HepG2 (cell line): ENCODE measurements around the gene GPS2. TPM values are rescaled to one million over a fixed set of nuclear protein-coding genes. Genes with fewer than 3 reads are reported as not detected.
"Not testable (repeated sequence)": the region's sequence is repeated elsewhere in the genome, so short reads cannot be mapped to it uniquely, and the experiment has no call there.

ENCODE experiments used
- ATAC-seq: fragments of 200-7000 bp; cut with Tn5 transposase; 3 replicates; pipeline ENCODE4 v1.9.1; 2020; ENCODE audit warnings: mild to moderate bottlenecking, moderate library complexity
- BruUV-seq: library from RNA; stranded (reverse); fragments of 400-500 nt; replicated peaks from 2 replicates; lab custom pipeline; 2021; lab: Mats Ljungman, UMichigan
- CTCF ChIA-PET: fragments of 300-600 bp; formaldehyde crosslinking; extraction: SDS; loops from one replicate; lab custom pipeline; 2021; ENCODE audit warnings: low total read pairs, inconsistent platforms, low intra/inter-chr PET ratio; lab: Yijun Ruan, JAX
- POLR2A ChIA-PET: fragments of 350-600 bp; sonication (Branson Sonifier 250); formaldehyde crosslinking; loops from one replicate; lab custom pipeline; 2020; ENCODE audit warnings: antibody characterized with exemption, inconsistent platforms; lab: Yijun Ruan, JAX
- DNase-seq: peaks from one replicate; pipeline ENCODE4 v3.0.0-alpha.2; 2015; ENCODE audit warnings: low spot score
- FAIRE-seq: peaks from 3 replicates; lab custom pipeline; 2011; peaks lifted over from hg19 to GRCh38; lab: Jason Lieb, UNC
- H2AFZ ChIP-seq: one replicate; pipeline ENCODE4 v1.6.1; 2011; ENCODE audit warnings: low read length, inconsistent platforms
- H3K27ac ChIP-seq: fragments of 300-600 bp; 3 replicates; pipeline ENCODE4 v1.8.0; 2011; ENCODE audit warnings: mixed run types, mild to moderate bottlenecking, mixed read lengths, low read length, inconsistent platforms; ENCODE audit not compliant: insufficient read depth; ENCODE audit errors: extremely low read length
- H3K27me3 ChIP-seq, 2 experiments: fragments of 200-600 bp in 1 of 2; 2 replicates in 1 of 2; 3 replicates in 1 of 2; pipeline versions ENCODE4 v1.6.0 to v1.8.0; 2011; ENCODE audit warnings: low read length in 2 of 2, mild to moderate bottlenecking in 2 of 2, moderate library complexity in 2 of 2, inconsistent platforms in 1 of 2; ENCODE audit not compliant: insufficient read depth in 2 of 2, control insufficient read depth in 1 of 2
- H3K36me3 ChIP-seq, 2 experiments: fragments of 200-600 bp in 1 of 2; replicated peaks in 1 of 2; 2 replicates in 1 of 2; 3 replicates in 1 of 2; pipeline versions ENCODE4 v1.5.1 to v1.8.0; 2011; ENCODE audit warnings: low read length in 2 of 2, inconsistent platforms in 1 of 2; ENCODE audit not compliant: insufficient read depth in 2 of 2, control insufficient read depth in 1 of 2
- H3K4me1 ChIP-seq: 2 replicates; pipeline ENCODE4 v1.5.1; 2012; ENCODE audit warnings: low read length, inconsistent platforms; ENCODE audit not compliant: insufficient read depth
- H3K4me2 ChIP-seq: 2 replicates; pipeline ENCODE4 v1.6.0; 2011; ENCODE audit warnings: low read depth, low read length, inconsistent platforms
- H3K4me3 ChIP-seq, 3 experiments: fragments of 200-600 bp in 1 of 3; sonication (generic), shearing (Covaris generic) in 1 of 3; replicated peaks in 1 of 3; 2 replicates each; pipeline ENCODE4 v1.5.1; 2011 to 2016; ENCODE audit warnings: low read length in 3 of 3, inconsistent platforms in 2 of 3, low read depth in 2 of 3, mild to moderate bottlenecking in 2 of 3, control low read depth in 1 of 3, mixed read lengths in 1 of 3; ENCODE audit not compliant: insufficient read depth in 1 of 3
- H3K79me2 ChIP-seq: one replicate; pipeline ENCODE4 v1.6.1; 2011; ENCODE audit warnings: low read length, inconsistent platforms; ENCODE audit not compliant: insufficient read depth
- H3K9ac ChIP-seq: 2 replicates; pipeline ENCODE4 v1.6.0; 2011; ENCODE audit warnings: mild to moderate bottlenecking, low read depth, low read length, inconsistent platforms; ENCODE audit not compliant: insufficient read depth
- H3K9me3 ChIP-seq: 2 replicates; pipeline ENCODE4 v1.5.1; 2012; ENCODE audit warnings: mild to moderate bottlenecking, low read length
- H4K20me1 ChIP-seq: 2 replicates; pipeline ENCODE4 v1.6.0; 2011; ENCODE audit warnings: inconsistent platforms, mild to moderate bottlenecking, low read length, moderate library complexity; ENCODE audit not compliant: insufficient read depth
- ASH2L ChIP-seq: fragments of 300-600, 200-600 bp; sonication (generic); IDR thresholded peaks from 2 replicates; pipeline ENCODE4 v1.7.0; 2017; ENCODE audit warnings: low read depth, mild to moderate bottlenecking, moderate library complexity, mixed read lengths, low read length; ENCODE audit not compliant: insufficient read length
- KDM5B ChIP-seq: sonication (generic); formaldehyde crosslinking; IDR thresholded peaks from 2 replicates; pipeline ENCODE4 v1.4.0; 2020; ENCODE audit warnings: missing genetic modification reagents, mild to moderate bottlenecking, borderline replicate concordance
- MIER2 ChIP-seq: IDR thresholded peaks from 2 replicates; pipeline ENCODE4 v1.6.1; 2016; ENCODE audit warnings: missing biosample characterization, missing genetic modification reagents
- MZF1 ChIP-seq: sonication (generic); formaldehyde crosslinking; IDR thresholded peaks from 2 replicates; pipeline ENCODE4 v1.8.1; 2023; ENCODE audit warnings: mild to moderate bottlenecking, missing genetic modification reagents, borderline replicate concordance
- NAIF1 ChIP-seq: sonication (generic); formaldehyde crosslinking; IDR thresholded peaks from 2 replicates; pipeline ENCODE4 v1.5.0; 2020; ENCODE audit warnings: mild to moderate bottlenecking, missing genetic modification reagents, borderline replicate concordance
- PHF20 ChIP-seq: sonication (generic); formaldehyde crosslinking; IDR thresholded peaks from 2 replicates; pipeline ENCODE4 v1.5.0; 2020; ENCODE audit warnings: mild to moderate bottlenecking, missing genetic modification reagents
- RXRA ChIP-seq: sonication (generic); formaldehyde crosslinking; IDR thresholded peaks from 2 replicates; pipeline ENCODE4 v1.5.1; 2020; ENCODE audit warnings: missing genetic modification reagents
- SRSF1 ChIP-seq: fragments of 200-400 bp; formaldehyde crosslinking; optimal IDR thresholded peaks from 2 replicates; pipeline ENCODE3; 2017; ENCODE audit warnings: mild to moderate bottlenecking, low read depth, low read length, moderate library complexity
- ZFP36L2 ChIP-seq: sonication (generic); formaldehyde crosslinking; IDR thresholded peaks from 2 replicates; pipeline ENCODE4 v1.4.0; 2020; ENCODE audit warnings: missing genetic modification reagents
- ZMAT3 ChIP-seq: sonication (generic); formaldehyde crosslinking; conservative IDR thresholded peaks from 2 replicates; pipeline ENCODE4 v1.7.0; 2021; ENCODE audit warnings: missing genetic modification reagents
- ZNF354B ChIP-seq: sonication (generic); formaldehyde crosslinking; IDR thresholded peaks from 2 replicates; pipeline ENCODE4 v1.8.0; 2022; ENCODE audit warnings: mild to moderate bottlenecking, missing genetic modification reagents
- ZNF567 ChIP-seq: sonication (generic); formaldehyde crosslinking; IDR thresholded peaks from 2 replicates; pipeline ENCODE4 v1.8.1; 2023; ENCODE audit warnings: mild to moderate bottlenecking, missing genetic modification reagents, borderline replicate concordance
- ZNF724P ChIP-seq: sonication (generic); formaldehyde crosslinking; IDR thresholded peaks from 2 replicates; pipeline ENCODE4 v1.8.0; 2022; ENCODE audit warnings: missing genetic modification reagents, borderline replicate concordance
- WGBS: methylation state at CpG from one replicate; pipeline ENCODE4 v1.1.6; 2017; ENCODE audit warnings: low lambda C conversion rate; 5-methylcytosine and 5-hydroxymethylcytosine counted together
- in situ Hi-C: cut with HindIII; loops from 2 replicates; pipeline ENCODE4 v1.10.0; 2017; ENCODE audit warnings: low pct_unique_long_range_greater_than_20kb; ENCODE audit not compliant: extremely low pct_ligation_motif_present
- intact Hi-C: fragments of 100-400 bp; cut with micrococcal nuclease; formaldehyde crosslinking; loops from one replicate; pipeline ENCODE4 v1.10.0; 2022; ENCODE audit not compliant: unreplicated experiment
- polyA plus RNA-seq, 8 experiments: library from polyadenylated mRNA; depleted of rRNA in 3 of 8; stranded (reverse) in 7 of 8; unstranded in 1 of 8; fragments of >200 nt; fragmentation: Illumina TruSeq in 4 of 8; extraction: Trizol in 4 of 8; gene quantifications; 2 replicates each; pipeline versions ENCODE4 v1.2.1 to v1.2.3, GENCODE V29; 2011 to 2016; ENCODE audit warnings: low read depth in 4 of 8, missing spikeins in 1 of 8, mixed read lengths in 1 of 8; ENCODE audit not compliant: insufficient read depth in 1 of 8
- total RNA-seq, 5 experiments: library from RNA; depleted of rRNA; stranded (reverse); fragments of >200 nt; fragmentation: Illumina TruSeq; extraction: Trizol; gene quantifications; 2 replicates each; pipeline ENCODE4 v1.2.3, GENCODE V29; 2016; ENCODE audit warnings: low read depth in 1 of 5
- TF ChIP-seq, protein P1 (sequence below): sonication (generic); formaldehyde crosslinking; IDR thresholded peaks from 2 replicates; pipeline ENCODE4 v1.4.0; 2020; ENCODE audit warnings: missing genetic modification reagents, mild to moderate bottlenecking, borderline replicate concordance
- TF ChIP-seq, protein P2 (sequence below): sonication (generic); formaldehyde crosslinking; IDR thresholded peaks from 2 replicates; pipeline ENCODE4 v1.5.0; 2020; ENCODE audit warnings: mild to moderate bottlenecking, missing genetic modification reagents, moderate library complexity

The GPS2 gene
- total and polyA plus RNA-seq, 2 of the 13 experiments (the other 11 are each of a cell fraction or from before 2014, with no cell fraction given) = 58.0 to 59.4 TPM

DNA sequence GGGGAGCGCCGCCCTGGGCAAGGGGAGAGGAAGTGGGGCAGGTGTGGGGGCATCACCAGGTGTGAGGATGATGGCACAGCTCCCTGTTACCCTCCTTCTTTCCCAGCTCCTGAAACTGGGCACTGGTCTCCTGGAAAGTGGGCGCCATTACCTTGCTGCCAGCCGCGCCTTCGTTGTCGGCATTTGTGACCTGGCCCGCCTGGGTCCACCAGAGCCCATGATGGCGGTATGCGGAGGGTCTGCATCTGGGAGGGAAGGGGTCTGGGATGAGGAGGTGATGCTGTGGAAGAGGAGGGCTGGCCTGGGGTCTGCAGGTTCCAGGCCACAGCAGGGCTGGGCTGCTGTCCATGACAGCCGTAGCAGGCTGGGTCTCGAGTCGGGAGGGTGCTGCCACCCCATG is 26.7 kb upstream of the GPS2 start (continued):
- TF ChIP-seq SRSF1 = no peak
- TF ChIP-seq ZNF354B = no peak

DNA sequence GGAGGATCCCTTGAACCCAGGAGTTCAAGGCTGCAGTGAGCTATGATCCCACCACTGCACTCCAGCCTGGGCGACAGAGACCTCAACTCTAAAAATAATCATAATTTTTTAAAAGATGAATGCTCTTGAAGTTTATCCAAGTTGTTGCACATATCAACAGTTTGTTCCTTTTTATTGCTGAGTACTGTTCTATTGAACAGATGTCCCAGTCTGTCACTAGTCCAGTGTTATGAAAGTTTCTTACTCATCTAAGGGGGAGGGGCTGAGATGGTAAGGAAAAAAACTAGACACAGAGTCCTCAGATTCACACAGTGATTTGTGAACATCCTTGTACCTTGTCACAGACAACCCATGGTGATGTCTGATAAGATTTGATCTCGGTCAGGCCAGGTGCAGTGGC is 25.0 kb upstream of the GPS2 start:
- Histone ChIP-seq H3K36me3 (no peaks in the 10 kb centered on the region), H3K27ac (no peak overlapping the region), H3K79me2 (no peaks in the 10 kb centered on the region), H3K9me3 (no peaks in the 10 kb centered on the region), H4K20me1 (no peaks in the 10 kb centered on the region), H3K27me3 (peaks cover 3 to 26% of the 10 kb centered on the region in 2 experiments; a peak in 3 of 5 replicates), H3K4me1 (peaks cover 23% of the 10 kb centered on the region), H3K9ac (no peak overlapping the region), H3K4me3 (no peak overlapping the region), H3K4me2 (no peak overlapping the region), H2AFZ (no peak overlapping the region)
- no TSS peak for BruUV-seq
- no peak for ATAC-seq
- intact Hi-C loops (no loop called here), in situ Hi-C loops (no loop called here)
- CTCF ChIA-PET = no interaction called here
- no peak for FAIRE-seq
- TF ChIP-seq ZNF567 (CRISPR knock-in tag) = no peak
- no peak for TF ChIP-seq MIER2 (CRISPR knock-in tag)
- TF ChIP-seq ZMAT3 (CRISPR knock-in tag) = no peak
- TF ChIP-seq ZNF724P (CRISPR knock-in tag) = no peak
- TF ChIP-seq MZF1 (CRISPR knock-in tag) = no peak
- TF ChIP-seq ASH2L = no peak
- TF ChIP-seq, protein P1, sequence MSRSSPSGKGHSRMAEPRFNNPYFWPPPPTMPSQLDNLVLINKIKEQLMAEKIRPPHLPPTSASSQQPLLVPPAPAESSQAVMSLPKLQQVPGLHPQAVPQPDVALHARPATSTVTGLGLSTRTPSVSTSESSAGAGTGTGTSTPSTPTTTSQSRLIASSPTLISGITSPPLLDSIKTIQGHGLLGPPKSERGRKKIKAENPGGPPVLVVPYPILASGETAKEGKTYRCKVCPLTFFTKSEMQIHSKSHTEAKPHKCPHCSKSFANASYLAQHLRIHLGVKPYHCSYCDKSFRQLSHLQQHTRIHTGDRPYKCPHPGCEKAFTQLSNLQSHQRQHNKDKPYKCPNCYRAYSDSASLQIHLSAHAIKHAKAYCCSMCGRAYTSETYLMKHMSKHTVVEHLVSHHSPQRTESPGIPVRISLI (CRISPR knock-in tag) = no peak
- TF ChIP-seq RXRA (CRISPR knock-in tag) = no peak
- TF ChIP-seq KDM5B = no peak
- no peak for TF ChIP-seq PHF20 (CRISPR knock-in tag)
- TF ChIP-seq, protein P2, sequence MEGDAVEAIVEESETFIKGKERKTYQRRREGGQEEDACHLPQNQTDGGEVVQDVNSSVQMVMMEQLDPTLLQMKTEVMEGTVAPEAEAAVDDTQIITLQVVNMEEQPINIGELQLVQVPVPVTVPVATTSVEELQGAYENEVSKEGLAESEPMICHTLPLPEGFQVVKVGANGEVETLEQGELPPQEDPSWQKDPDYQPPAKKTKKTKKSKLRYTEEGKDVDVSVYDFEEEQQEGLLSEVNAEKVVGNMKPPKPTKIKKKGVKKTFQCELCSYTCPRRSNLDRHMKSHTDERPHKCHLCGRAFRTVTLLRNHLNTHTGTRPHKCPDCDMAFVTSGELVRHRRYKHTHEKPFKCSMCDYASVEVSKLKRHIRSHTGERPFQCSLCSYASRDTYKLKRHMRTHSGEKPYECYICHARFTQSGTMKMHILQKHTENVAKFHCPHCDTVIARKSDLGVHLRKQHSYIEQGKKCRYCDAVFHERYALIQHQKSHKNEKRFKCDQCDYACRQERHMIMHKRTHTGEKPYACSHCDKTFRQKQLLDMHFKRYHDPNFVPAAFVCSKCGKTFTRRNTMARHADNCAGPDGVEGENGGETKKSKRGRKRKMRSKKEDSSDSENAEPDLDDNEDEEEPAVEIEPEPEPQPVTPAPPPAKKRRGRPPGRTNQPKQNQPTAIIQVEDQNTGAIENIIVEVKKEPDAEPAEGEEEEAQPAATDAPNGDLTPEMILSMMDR (CRISPR knock-in tag) = no peak
- no peak for TF ChIP-seq ZFP36L2 (CRISPR knock-in tag)
- TF ChIP-seq NAIF1 (CRISPR knock-in tag) = no peak
- POLR2A ChIA-PET = interaction anchor here (3.6 kb wide), 1 partner anchor 11 kb away, joined by 9 read pairs; the partner anchor contains the start of gene NEURL4
- 2% methylated on average over 2 of the region's 2 CpGs for WGBS
- no peak for DNase-seq

DNA sequence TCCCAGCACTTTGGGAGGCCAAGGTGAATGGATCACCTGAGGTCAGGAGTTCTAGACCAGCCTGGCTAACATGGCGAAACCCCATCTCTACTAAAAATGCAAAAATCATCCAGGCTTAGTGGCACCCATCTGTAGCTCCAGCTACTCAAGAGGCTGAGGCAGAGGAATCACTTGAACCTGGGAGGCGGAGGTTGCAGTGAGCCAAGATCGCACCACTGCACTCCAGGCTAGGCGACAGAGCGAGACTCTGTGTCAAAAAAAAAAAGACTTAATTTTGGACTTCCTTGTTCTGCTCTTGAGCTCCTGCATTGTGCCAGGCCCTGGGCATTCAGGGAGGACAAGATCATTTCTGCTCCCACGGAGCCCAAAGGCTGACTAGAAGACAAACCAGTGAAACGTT is 22.4 kb upstream of the GPS2 start:
- H3K4me1 ChIP-seq = peaks cover 16% of the 10 kb centered on the region
- CTCF ChIA-PET, H3K36me3 ChIP-seq, H3K27me3 ChIP-seq, H3K27ac ChIP-seq, H3K4me2 ChIP-seq, H4K20me1 ChIP-seq, POLR2A ChIA-PET, DNase-seq, H3K4me3 ChIP-seq, FAIRE-seq, in situ Hi-C loops, intact Hi-C loops, H3K79me2 ChIP-seq, H3K9ac ChIP-seq, H3K9me3 ChIP-seq, BruUV-seq, H2AFZ ChIP-seq, ATAC-seq: not testable (repeated sequence)
- WGBS = 56% methylated on average over 7 of the region's 7 CpGs
